Progenitor cell of endocrine pancreas (in vitro differentiated cells): ENCODE measurements around the gene TAS2R60. TPM values are rescaled to one million over a fixed set of nuclear protein-coding genes. Genes with fewer than 3 reads are reported as not detected.

Source experiments
- DNase-seq: peaks from one replicate; pipeline ENCODE4 v3.0.0; 2021; ENCODE audit warnings: low spot score; ENCODE audit not compliant: unreplicated experiment
- H3K27ac Mint-ChIP-seq: 2 replicates; pipeline ENCODE4 v1.8.0; 2021; ENCODE audit warnings: mild to moderate bottlenecking, moderate library complexity, mixed read lengths
- H3K27me3 Mint-ChIP-seq: 2 replicates; pipeline ENCODE4 v1.8.0; 2021; ENCODE audit warnings: mixed read lengths
- H3K36me3 Mint-ChIP-seq: 2 replicates; pipeline ENCODE4 v1.8.0; 2022; ENCODE audit warnings: mixed read lengths; ENCODE audit not compliant: insufficient read depth
- H3K4me1 Mint-ChIP-seq: 2 replicates; pipeline ENCODE4 v1.8.0; 2021; ENCODE audit warnings: low read depth, mixed read lengths
- H3K4me3 Mint-ChIP-seq: 2 replicates; pipeline ENCODE4 v1.8.0; 2021; ENCODE audit warnings: low read depth, mild to moderate bottlenecking, moderate library complexity, mixed read lengths
- H3K9me3 Mint-ChIP-seq: 2 replicates; pipeline ENCODE4 v1.8.0; 2021; ENCODE audit warnings: low read depth, mixed read lengths
- total RNA-seq: library from RNA; stranded (reverse); gene quantifications from 2 replicates; pipeline ENCODE4 v1.2.1, GENCODE V29; 2021
- TF ChIP-seq, protein P1 (sequence below): fragments of 200-600 bp; sonication (generic); IDR thresholded peaks from one replicate; pipeline ENCODE4 v1.5.0; 2021; ENCODE audit warnings: antibody characterized with exemption, mild to moderate bottlenecking; ENCODE audit not compliant: unreplicated experiment

TAS2R60 gene
- total RNA-seq, 1 donor from 2014 or later: not detected

DNA sequence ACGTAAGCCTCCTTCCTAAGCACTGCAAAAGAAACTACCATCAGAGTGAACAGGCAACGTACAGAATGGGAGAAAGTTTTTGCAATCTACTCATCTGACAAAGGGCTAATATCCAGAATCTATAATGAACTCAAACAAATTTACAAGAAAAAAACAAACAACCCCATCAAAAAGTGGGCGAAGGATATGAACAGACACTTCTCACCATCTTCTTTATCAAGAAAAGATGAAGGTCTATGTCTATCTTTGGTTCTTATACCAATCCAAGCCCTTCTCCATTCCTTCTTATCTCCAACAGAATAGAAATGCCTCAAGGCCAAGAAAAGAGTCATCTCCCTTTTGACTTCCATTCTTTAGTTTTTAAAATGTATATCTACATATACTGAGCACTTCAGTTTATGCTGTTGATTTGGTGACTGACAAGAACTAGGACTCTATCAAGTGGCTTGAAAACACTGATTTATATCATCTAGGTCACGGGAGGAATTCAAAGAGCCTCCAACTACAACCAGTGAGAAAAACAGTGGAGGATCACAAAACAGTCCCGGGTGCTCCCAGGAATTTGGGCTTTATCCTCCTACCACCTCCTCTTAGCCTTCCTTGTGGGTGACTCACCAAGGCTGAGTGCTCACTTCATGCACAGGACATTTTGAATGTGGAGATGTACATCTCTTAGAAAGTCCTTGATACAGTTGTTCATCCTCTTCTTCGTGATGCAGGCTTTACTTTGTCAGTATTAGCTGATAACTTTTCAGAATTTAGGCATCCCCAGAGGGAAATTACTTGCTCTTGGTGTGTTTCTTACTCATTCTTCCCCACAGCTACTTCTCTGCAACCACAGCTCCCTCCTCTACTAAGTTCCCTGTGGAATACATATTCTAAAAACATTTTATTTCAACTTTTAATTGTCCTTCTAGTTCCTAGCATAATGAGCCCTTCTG is 49.8 kb downstream of the TAS2R60 start:
- no peaks in the 10 kb centered on the region for H3K9me3 Mint-ChIP-seq
- no peak overlapping the region for H3K4me3 Mint-ChIP-seq
- DNase-seq: no peak
- no peaks in the 10 kb centered on the region for H3K4me1 Mint-ChIP-seq
- no peaks in the 10 kb centered on the region for H3K27me3 Mint-ChIP-seq
- no peaks in the 10 kb centered on the region for H3K36me3 Mint-ChIP-seq
- TF ChIP-seq, protein P1, sequence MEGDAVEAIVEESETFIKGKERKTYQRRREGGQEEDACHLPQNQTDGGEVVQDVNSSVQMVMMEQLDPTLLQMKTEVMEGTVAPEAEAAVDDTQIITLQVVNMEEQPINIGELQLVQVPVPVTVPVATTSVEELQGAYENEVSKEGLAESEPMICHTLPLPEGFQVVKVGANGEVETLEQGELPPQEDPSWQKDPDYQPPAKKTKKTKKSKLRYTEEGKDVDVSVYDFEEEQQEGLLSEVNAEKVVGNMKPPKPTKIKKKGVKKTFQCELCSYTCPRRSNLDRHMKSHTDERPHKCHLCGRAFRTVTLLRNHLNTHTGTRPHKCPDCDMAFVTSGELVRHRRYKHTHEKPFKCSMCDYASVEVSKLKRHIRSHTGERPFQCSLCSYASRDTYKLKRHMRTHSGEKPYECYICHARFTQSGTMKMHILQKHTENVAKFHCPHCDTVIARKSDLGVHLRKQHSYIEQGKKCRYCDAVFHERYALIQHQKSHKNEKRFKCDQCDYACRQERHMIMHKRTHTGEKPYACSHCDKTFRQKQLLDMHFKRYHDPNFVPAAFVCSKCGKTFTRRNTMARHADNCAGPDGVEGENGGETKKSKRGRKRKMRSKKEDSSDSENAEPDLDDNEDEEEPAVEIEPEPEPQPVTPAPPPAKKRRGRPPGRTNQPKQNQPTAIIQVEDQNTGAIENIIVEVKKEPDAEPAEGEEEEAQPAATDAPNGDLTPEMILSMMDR: no peak
- no peak overlapping the region for H3K27ac Mint-ChIP-seq

DNA sequence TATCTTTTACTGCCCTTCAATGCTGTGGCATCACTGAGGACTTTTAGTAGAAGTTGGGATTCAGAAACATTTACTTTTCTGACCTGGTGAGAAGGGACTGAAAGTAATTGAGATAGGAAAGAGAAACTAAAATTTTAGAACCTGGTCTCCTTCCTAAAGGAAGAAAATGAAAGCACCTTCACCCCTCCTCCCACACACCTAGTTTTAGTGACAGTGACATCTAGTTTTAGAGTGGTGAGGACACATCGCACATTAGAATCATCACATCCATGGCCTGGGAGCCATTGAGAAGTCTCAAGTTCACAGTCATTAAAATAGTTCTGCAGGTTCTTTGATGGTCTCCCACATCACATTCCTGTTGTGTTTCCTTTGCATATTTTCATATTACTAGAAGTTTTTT is 50.5 kb downstream of the TAS2R60 start:
- DNase-seq: no peak
- H3K27me3 Mint-ChIP-seq: no peaks in the 10 kb centered on the region
- no peak overlapping the region for H3K4me3 Mint-ChIP-seq
- no peaks in the 10 kb centered on the region for H3K9me3 Mint-ChIP-seq
- no peak overlapping the region for H3K27ac Mint-ChIP-seq
- H3K36me3 Mint-ChIP-seq: no peaks in the 10 kb centered on the region
- TF ChIP-seq, protein P1: no peak
- no peaks in the 10 kb centered on the region for H3K4me1 Mint-ChIP-seq

Other genes starting within 250 kb of the TAS2R60 start
- not detected in 2 replicates for gene TAS2R40, start 221.4 kb upstream of the TAS2R60 start, total RNA-seq
- gene GSTK1, start 180.0 kb upstream of the TAS2R60 start, total RNA-seq: 110 and 114 TPM in 2 replicates
- 4.7 and 5.1 TPM in 2 replicates for gene TMEM139, start 158.5 kb upstream of the TAS2R60 start, total RNA-seq
- gene CASP2, start 155.1 kb upstream of the TAS2R60 start, total RNA-seq: 65.5 and 68.9 TPM in 2 replicates
- gene CLCN1, start 127.3 kb upstream of the TAS2R60 start, total RNA-seq: 0.09 and 0.14 TPM in 2 replicates
- 2.3 and 3.7 TPM in 2 replicates for gene FAM131B, start 80.7 kb upstream of the TAS2R60 start, total RNA-seq
- 65.4 and 69.0 TPM in 2 replicates for gene ZYX, start 62.1 kb upstream of the TAS2R60 start, total RNA-seq
- gene EPHA1, start 34.6 kb upstream of the TAS2R60 start, total RNA-seq: 54.4 and 56.3 TPM in 2 replicates
- gene TAS2R41, start 34.4 kb downstream of the TAS2R60 start, total RNA-seq: not detected in 2 replicates
- 1.9 and 2.4 TPM in 2 replicates for gene CTAGE15, start 128.3 kb downstream of the TAS2R60 start, total RNA-seq
- 0.10 and 0.11 TPM in 2 replicates for gene TCAF2, start 177.5 kb downstream of the TAS2R60 start, total RNA-seq